GM15510 (cell line): ENCODE data around the gene OR1L1.

ENCODE experiments used
- POLR2A ChIP-seq: IDR thresholded peaks from 3 replicates; pipeline ENCODE4 v1.6.1; 2011; ENCODE audit warnings: borderline replicate concordance; ENCODE audit not compliant: insufficient read length; ENCODE audit errors: extremely low read depth

Gene OR1L1

GRCh38 chr9:122661416-122661815 lies at the start of gene OR1L1:
Gene OR1L1 (plus strand): TSS chr9:122661716. CDS start chr9:122661716, 0 bp downstream.
- no peak for TF ChIP-seq POLR2A

- no peak for TF ChIP-seq POLR2A
Observed at GRCh38 chr9:122614362-122614761, 47.2 kb upstream of the OR1L1 start, which contains the start of gene OR1Q1. Gene OR1Q1 (plus strand): TSS chr9:122614738. CDS start chr9:122614738, 0 bp downstream.

- no peak for TF ChIP-seq POLR2A
Observed at GRCh38 chr9:122619996-122620395, 41.5 kb upstream of the OR1L1 start.

- no peak for TF ChIP-seq POLR2A
Observed at GRCh38 chr9:122642226-122642625, 19.3 kb upstream of the OR1L1 start.

GRCh38 chr9:122656378-122656777 lies 5.1 kb upstream of the OR1L1 start:
- no peak for TF ChIP-seq POLR2A

- TF ChIP-seq POLR2A: no peak
Observed at GRCh38 chr9:122657527-122657926, 4.0 kb upstream of the OR1L1 start, which contains the start of gene OR1B1. Gene OR1B1 (minus strand): TSS chr9:122657627.

GRCh38 chr9:122672481-122672880 lies 11.0 kb downstream of the OR1L1 start:
- TF ChIP-seq POLR2A: no peak

- no peak for TF ChIP-seq POLR2A
Observed at GRCh38 chr9:122684851-122685250, 23.3 kb downstream of the OR1L1 start.

- TF ChIP-seq POLR2A: no peak
Observed at GRCh38 chr9:122695696-122696095, 34.2 kb downstream of the OR1L1 start.
